HepG2 (cell line): ENCODE measurements around the gene PCNT. TPM values are rescaled to one million over a fixed set of nuclear protein-coding genes. Genes with fewer than 3 reads are reported as not detected.

Experiments
- AGO2 ChIP-seq: fragments of 200-400 bp; formaldehyde crosslinking; optimal IDR thresholded peaks from 2 replicates; pipeline ENCODE3; 2017; ENCODE audit warnings: mild to moderate bottlenecking, low read depth, low read length, moderate library complexity
- ARNT2 ChIP-seq: sonication (generic); formaldehyde crosslinking; IDR thresholded peaks from 2 replicates; pipeline ENCODE4 v1.8.0; 2022; ENCODE audit warnings: mild to moderate bottlenecking, low read depth, missing genetic modification reagents, moderate library complexity
- CENPT ChIP-seq: sonication (generic); formaldehyde crosslinking; IDR thresholded peaks from 2 replicates; pipeline ENCODE4 v1.8.0; 2022; ENCODE audit warnings: low read depth, mild to moderate bottlenecking, moderate library complexity, missing genetic modification reagents
- DBP ChIP-seq: sonication (generic); formaldehyde crosslinking; IDR thresholded peaks from 2 replicates; pipeline ENCODE4 v1.4.0; 2020; ENCODE audit warnings: missing genetic modification reagents; ENCODE audit errors: not compliant biosample characterization
- FLYWCH1 ChIP-seq: sonication (generic); formaldehyde crosslinking; IDR thresholded peaks from 2 replicates; pipeline ENCODE4 v1.8.1; 2023; ENCODE audit warnings: mild to moderate bottlenecking, missing genetic modification reagents
- GABPA ChIP-seq, 2 experiments: IDR thresholded peaks; 2 replicates each; pipeline ENCODE4 v1.6.1; 2011 to 2016; ENCODE audit warnings: low read depth in 2 of 2, low read length in 1 of 2, missing biosample characterization in 1 of 2, missing genetic modification characterization in 1 of 2
- MIER3 ChIP-seq: IDR thresholded peaks from 2 replicates; pipeline ENCODE4 v1.6.1; 2016; ENCODE audit warnings: missing compliant biosample characterization, borderline replicate concordance
- NFE2 ChIP-seq: sonication (generic); formaldehyde crosslinking; IDR thresholded peaks from 2 replicates; pipeline ENCODE4 v1.4.0; 2020; ENCODE audit warnings: missing genetic modification reagents
- NR1H2 ChIP-seq: sonication (generic); formaldehyde crosslinking; IDR thresholded peaks from 2 replicates; pipeline ENCODE4 v1.8.1; 2022; ENCODE audit warnings: low read depth, missing genetic modification reagents, borderline replicate concordance
- ONECUT2 ChIP-seq: sonication (generic); formaldehyde crosslinking; IDR thresholded peaks from 2 replicates; pipeline ENCODE4 v1.4.0; 2020; ENCODE audit warnings: missing genetic modification reagents
- PCBP2 ChIP-seq: fragments of 200-400 bp; formaldehyde crosslinking; optimal IDR thresholded peaks from 2 replicates; pipeline ENCODE3; 2018; ENCODE audit warnings: low read length, low read depth; ENCODE audit not compliant: poor library complexity, severe bottlenecking
- RFXANK ChIP-seq: IDR thresholded peaks from 2 replicates; pipeline ENCODE4 v1.6.1; 2016
- RFXAP ChIP-seq: sonication (generic); formaldehyde crosslinking; IDR thresholded peaks from 2 replicates; pipeline ENCODE4 v1.4.0; 2020; ENCODE audit warnings: missing genetic modification reagents, borderline replicate concordance
- SATB2 ChIP-seq: sonication (generic); formaldehyde crosslinking; IDR thresholded peaks from 2 replicates; pipeline ENCODE4 v1.5.0; 2020; ENCODE audit warnings: missing genetic modification reagents
- THYN1 ChIP-seq: sonication (generic); formaldehyde crosslinking; IDR thresholded peaks from 2 replicates; pipeline ENCODE4 v1.8.1; 2023; ENCODE audit warnings: low read depth, mild to moderate bottlenecking, moderate library complexity, missing genetic modification reagents, borderline replicate concordance
- U2AF1 ChIP-seq: fragments of 200-400 bp; formaldehyde crosslinking; optimal IDR thresholded peaks from 2 replicates; pipeline ENCODE3; 2017; ENCODE audit warnings: mild to moderate bottlenecking, low read depth, low read length
- UBTF ChIP-seq: sonication (generic); formaldehyde crosslinking; IDR thresholded peaks from 2 replicates; pipeline ENCODE4 v1.4.0; 2020; ENCODE audit warnings: mild to moderate bottlenecking, missing genetic modification reagents
- ZNF121 ChIP-seq: sonication (generic); formaldehyde crosslinking; IDR thresholded peaks from 2 replicates; pipeline ENCODE4 v1.5.0; 2020; ENCODE audit warnings: mild to moderate bottlenecking, missing genetic modification reagents
- ZNF292 ChIP-seq: sonication (generic); formaldehyde crosslinking; IDR thresholded peaks from 2 replicates; pipeline ENCODE4 v1.8.1; 2022; ENCODE audit warnings: mild to moderate bottlenecking, low read depth, missing genetic modification reagents, borderline replicate concordance
- ZNF574 ChIP-seq: sonication (generic); formaldehyde crosslinking; IDR thresholded peaks from 2 replicates; pipeline ENCODE4 v1.4.0; 2020; ENCODE audit warnings: missing genetic modification reagents
- ZNF766 ChIP-seq: sonication (generic); formaldehyde crosslinking; IDR thresholded peaks from 2 replicates; pipeline ENCODE4 v1.5.0; 2020; ENCODE audit warnings: missing genetic modification reagents, borderline replicate concordance
- ZNF772 ChIP-seq: sonication (generic); formaldehyde crosslinking; IDR thresholded peaks from 2 replicates; pipeline ENCODE4 v1.5.0; 2020; ENCODE audit warnings: mild to moderate bottlenecking, missing genetic modification reagents
- polyA plus RNA-seq, 8 experiments: library from polyadenylated mRNA; depleted of rRNA in 3 of 8; stranded (reverse) in 7 of 8; unstranded in 1 of 8; fragments of >200 nt; fragmentation: Illumina TruSeq in 4 of 8; extraction: Trizol in 4 of 8; gene quantifications; 2 replicates each; pipeline versions ENCODE4 v1.2.1 to v1.2.3, GENCODE V29; 2011 to 2016; ENCODE audit warnings: low read depth in 4 of 8, missing spikeins in 1 of 8, mixed read lengths in 1 of 8; ENCODE audit not compliant: insufficient read depth in 1 of 8
- total RNA-seq, 5 experiments: library from RNA; depleted of rRNA; stranded (reverse); fragments of >200 nt; fragmentation: Illumina TruSeq; extraction: Trizol; gene quantifications; 2 replicates each; pipeline ENCODE4 v1.2.3, GENCODE V29; 2016; ENCODE audit warnings: low read depth in 1 of 5

Gene PCNT
- total and polyA plus RNA-seq, 2 of the 13 experiments (the other 11 are each of a cell fraction or from before 2014, with no cell fraction given) = 5.6 to 12.4 TPM

- TF ChIP-seq NR1H2 (no peak), ZNF766 (no peak), PCBP2 (no peak), ZNF121 (CRISPR knock-in tag) (no peak), ZNF292 (CRISPR knock-in tag) (no peak), AGO2 (peak; percentile 71), U2AF1 (no peak), RFXANK (no peak), GABPA (IDR thresholded peaks at IDR 0.05; ENCODE audit: low read depth, low read length) (no peak), GABPA (CRISPR knock-in tag; IDR thresholded peaks at IDR 0.05; ENCODE audit: low read depth) (no peak), ZNF574 (CRISPR knock-in tag) (no peak), DBP (no peak), ONECUT2 (CRISPR knock-in tag) (peak; percentile 43; the same call in 1 of the 2 replicates), FLYWCH1 (CRISPR knock-in tag) (no peak), THYN1 (no peak), MIER3 (CRISPR knock-in tag) (no peak), SATB2 (CRISPR knock-in tag) (no peak), CENPT (CRISPR knock-in tag) (no peak), NFE2 (no peak), ARNT2 (CRISPR knock-in tag) (no peak), RFXAP (CRISPR knock-in tag) (no peak), UBTF (peak; percentile 71), ZNF772 (CRISPR knock-in tag) (no peak)
These were observed 1.3 kb downstream of the PCNT start (continued) for GRCh38 chr21:46325073-46325912.
